GM12801 (cell line): Measurements from ENCODE around the gene IFNK.

Source experiments
- TF ChIP-seq, protein P1 (sequence below): IDR thresholded peaks from one replicate; pipeline ENCODE4 v1.5.1; 2011; ENCODE audit warnings: control low read depth; ENCODE audit not compliant: insufficient read length; ENCODE audit errors: extremely low read depth

IFNK gene

DNA sequence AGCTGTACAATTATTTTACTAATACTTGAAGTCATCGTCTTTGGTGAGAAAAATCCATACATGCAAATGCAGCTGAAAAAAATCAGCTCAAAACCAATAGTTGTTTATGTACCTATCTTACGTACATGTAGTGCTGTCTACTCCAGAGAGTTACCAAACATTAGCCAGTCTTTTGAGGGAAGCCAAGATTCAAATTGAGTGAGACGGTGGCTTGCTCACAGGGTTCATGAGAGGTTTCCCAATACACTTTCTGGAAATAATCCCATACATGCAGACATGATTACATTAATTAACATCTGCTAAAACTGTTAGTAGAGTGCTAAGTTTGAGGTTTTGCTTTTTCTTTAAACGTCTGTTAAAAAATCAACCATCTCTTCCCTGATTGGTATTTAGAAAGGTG, 46.9 kb downstream of the IFNK start:
- TF ChIP-seq, protein P1, sequence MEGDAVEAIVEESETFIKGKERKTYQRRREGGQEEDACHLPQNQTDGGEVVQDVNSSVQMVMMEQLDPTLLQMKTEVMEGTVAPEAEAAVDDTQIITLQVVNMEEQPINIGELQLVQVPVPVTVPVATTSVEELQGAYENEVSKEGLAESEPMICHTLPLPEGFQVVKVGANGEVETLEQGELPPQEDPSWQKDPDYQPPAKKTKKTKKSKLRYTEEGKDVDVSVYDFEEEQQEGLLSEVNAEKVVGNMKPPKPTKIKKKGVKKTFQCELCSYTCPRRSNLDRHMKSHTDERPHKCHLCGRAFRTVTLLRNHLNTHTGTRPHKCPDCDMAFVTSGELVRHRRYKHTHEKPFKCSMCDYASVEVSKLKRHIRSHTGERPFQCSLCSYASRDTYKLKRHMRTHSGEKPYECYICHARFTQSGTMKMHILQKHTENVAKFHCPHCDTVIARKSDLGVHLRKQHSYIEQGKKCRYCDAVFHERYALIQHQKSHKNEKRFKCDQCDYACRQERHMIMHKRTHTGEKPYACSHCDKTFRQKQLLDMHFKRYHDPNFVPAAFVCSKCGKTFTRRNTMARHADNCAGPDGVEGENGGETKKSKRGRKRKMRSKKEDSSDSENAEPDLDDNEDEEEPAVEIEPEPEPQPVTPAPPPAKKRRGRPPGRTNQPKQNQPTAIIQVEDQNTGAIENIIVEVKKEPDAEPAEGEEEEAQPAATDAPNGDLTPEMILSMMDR, result no peak

DNA sequence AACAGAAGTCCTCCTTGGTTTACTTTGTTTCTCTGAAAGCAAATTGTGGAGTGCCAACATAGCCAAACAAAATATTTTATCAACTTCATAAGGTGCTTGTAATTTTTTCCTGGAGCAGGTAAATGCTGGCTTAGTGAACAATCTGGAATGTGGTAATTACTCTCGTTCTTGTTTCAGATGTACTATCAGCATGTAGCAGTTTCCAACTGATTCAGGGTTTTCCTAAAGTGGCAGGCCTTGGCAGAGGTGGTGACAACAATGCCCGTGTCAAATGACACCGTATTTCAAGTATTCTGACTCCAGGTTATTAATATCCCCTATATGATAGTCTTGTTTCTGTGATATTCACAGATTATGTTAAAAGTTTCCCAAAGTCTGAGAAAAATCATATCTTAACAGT, 48.0 kb downstream of the IFNK start:
- TF ChIP-seq, protein P1, result no peak

DNA sequence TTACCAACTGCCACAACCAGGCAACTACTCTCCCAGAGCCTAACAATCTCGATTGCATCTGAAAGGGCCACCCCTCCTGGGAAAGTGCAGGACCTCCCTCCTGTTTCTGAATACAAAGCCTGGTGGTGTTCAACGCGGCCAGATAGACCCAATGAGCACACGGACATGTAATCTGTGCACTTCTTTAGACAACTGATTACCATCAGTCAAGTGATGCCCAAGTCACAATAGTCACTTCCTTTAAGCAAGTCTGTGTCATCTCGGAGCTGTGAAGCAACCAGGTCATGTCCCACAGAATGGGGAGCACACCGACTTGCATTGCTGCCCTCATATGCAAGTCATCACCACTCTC, 48.5 kb downstream of the IFNK start:
- TF ChIP-seq, protein P1, result no peak

DNA sequence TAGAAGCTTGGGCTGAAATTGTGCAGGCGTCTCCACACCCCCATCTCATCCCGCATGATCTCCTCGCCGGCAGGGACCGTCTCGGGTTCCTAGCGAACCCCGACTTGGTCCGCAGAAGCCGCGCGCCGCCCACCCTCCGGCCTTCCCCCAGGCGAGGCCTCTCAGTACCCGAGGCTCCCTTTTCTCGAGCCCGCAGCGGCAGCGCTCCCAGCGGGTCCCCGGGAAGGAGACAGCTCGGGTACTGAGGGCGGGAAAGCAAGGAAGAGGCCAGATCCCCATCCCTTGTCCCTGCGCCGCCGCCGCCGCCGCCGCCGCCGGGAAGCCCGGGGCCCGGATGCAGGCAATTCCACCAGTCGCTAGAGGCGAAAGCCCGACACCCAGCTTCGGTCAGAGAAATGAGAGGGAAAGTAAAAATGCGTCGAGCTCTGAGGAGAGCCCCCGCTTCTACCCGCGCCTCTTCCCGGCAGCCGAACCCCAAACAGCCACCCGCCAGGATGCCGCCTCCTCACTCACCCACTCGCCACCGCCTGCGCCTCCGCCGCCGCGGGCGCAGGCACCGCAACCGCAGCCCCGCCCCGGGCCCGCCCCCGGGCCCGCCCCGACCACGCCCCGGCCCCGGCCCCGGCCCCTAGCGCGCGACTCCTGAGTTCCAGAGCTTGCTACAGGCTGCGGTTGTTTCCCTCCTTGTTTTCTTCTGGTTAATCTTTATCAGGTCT, 49.0 kb downstream of the IFNK start, which contains the start of gene C9orf72:
C9orf72 (minus strand) TSS at position 564 of the 716 bp plus-strand sequence. CDS start 6,361 bp downstream, outside the sequence.
- TF ChIP-seq, protein P1, result no peak

DNA sequence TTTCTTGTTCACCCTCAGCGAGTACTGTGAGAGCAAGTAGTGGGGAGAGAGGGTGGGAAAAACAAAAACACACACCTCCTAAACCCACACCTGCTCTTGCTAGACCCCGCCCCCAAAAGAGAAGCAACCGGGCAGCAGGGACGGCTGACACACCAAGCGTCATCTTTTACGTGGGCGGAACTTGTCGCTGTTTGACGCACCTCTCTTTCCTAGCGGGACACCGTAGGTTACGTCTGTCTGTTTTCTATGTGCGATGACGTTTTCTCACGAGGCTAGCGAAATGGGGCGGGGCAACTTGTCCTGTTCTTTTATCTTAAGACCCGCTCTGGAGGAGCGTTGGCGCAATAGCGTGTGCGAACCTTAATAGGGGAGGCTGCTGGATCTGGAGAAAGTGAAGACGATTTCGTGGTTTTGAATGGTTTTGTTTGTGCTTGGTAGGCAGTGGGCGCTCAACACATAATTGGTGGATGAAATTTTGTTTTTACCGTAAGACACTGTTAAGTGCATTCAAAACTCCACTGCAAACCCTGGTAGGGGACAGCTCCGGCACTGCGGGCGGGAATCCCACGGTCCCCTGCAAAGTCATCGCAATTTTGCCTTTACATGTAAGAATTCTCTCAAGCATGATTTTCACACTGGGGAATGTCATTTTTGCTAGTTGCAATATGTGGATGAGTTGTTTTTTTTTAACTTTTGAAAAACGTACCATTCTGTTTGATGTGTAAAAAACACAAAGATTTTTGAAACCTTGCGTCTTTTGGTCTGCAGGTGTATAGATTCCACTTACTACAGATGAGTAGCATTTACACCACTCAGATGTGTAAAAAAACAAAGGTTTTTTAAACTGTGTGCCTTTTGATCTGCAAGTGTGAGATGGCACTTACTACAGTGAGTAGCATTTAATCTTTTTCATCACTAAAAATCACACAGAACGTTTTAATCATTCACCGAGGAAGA, 49.8 kb downstream of the IFNK start:
- TF ChIP-seq, protein P1, result no peak
